Measurements from ENCODE around the gene HBA1. TPM values are rescaled to one million over a fixed set of nuclear protein-coding genes. Genes with fewer than 3 reads are reported as not detected.

The HBA1 gene
- total and polyA plus RNA-seq, 2 of the 8 experiments (the other 6 are each of a cell fraction or from before 2014, with no cell fraction given): 2.3 TPM

DNA sequence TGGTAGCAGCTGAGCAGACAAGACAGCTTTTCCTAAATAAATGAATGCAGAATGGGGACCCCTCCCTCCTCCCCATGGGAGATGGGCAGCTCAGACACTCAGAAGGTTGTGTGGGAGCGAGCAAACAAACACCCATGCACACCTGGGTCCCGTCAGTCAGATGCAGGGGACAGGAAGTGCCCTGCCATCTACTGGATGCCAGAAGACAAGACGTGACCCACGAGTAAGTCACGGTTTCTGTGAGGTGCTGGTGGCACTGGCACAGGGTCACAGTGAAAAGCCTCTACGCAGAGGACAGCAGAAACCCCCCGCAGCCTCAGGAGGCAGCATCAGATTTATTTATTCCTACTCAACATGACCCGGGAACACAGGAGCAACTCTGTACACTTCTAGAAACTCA, 12.2 kb downstream of the HBA1 start:
- Histone ChIP-seq H3K27ac (ENCODE audit: low read depth, low read length) (no peak overlapping the region), H3K23ac (ENCODE audit: insufficient read length) (no peak overlapping the region), H3K36me3 (ENCODE audit: control insufficient read depth in 2 of 4, insufficient read depth in 4 of 4, low read length in 3 of 4) (peaks cover 31 to 65% (median 54%) of the 10 kb centered on the region in 4 experiments; a peak in 7 of 8 replicates), H2BK20ac (ENCODE audit: low read length) (no peak overlapping the region), H2BK15ac (ENCODE audit: low read length) (no peak overlapping the region), H4K20me1 (replicated peaks in 1 of 2; ENCODE audit: control insufficient read depth in 1 of 2, insufficient read depth in 2 of 2, low read length in 2 of 2) (peaks cover 4 to 16% of the 10 kb centered on the region in 2 experiments), H3K9ac (replicated peaks in 1 of 4; ENCODE audit: extremely low read depth in 1 of 4, low read depth in 3 of 4, low read length in 3 of 4) (no peak overlapping the region), H3K23me2 (ENCODE audit: low read depth, low read length) (no peaks in the 10 kb centered on the region), H3K18ac (ENCODE audit: extremely low read depth, low read length) (no peak overlapping the region), H3K9me3 (ENCODE audit: insufficient read depth in 2 of 2, low read depth in 1 of 2, low read length in 1 of 2) (peaks cover 0 to 3% of the 10 kb centered on the region in 2 experiments; a peak in 1 of 4 replicates), H3K4me1 (replicated peaks in 1 of 4; ENCODE audit: control insufficient read depth in 3 of 4, insufficient read depth in 4 of 4, low read length in 3 of 4) (no peaks in the 10 kb centered on the region), H3K4me3 (ENCODE audit: extremely low read depth in 1 of 4, insufficient read depth in 2 of 4, low read depth in 3 of 4, low read length in 4 of 4) (no peak overlapping the region), H4K8ac (ENCODE audit: extremely low read depth, insufficient read depth, low read length) (no peak overlapping the region), H3K79me2 (ENCODE audit: control insufficient read depth in 1 of 2, insufficient read depth in 2 of 2, low read length in 2 of 2) (no peaks in the 10 kb centered on the region), H2AFZ (ENCODE audit: low read length) (no peak overlapping the region), H2BK5ac (ENCODE audit: low read depth, low read length) (no peak overlapping the region), H2BK120ac (replicated peaks; ENCODE audit: low read depth, low read length) (no peak overlapping the region), H3K79me1 (ENCODE audit: low read depth, low read length) (no peaks in the 10 kb centered on the region; the same call in 1 of the 2 replicates), H4K91ac (replicated peaks; ENCODE audit: insufficient read length, low read length) (no peak overlapping the region), H3K14ac (ENCODE audit: insufficient read length) (no peak overlapping the region), H3K56ac (replicated peaks; ENCODE audit: insufficient read length, low read depth, low read length) (no peak overlapping the region), H2AK5ac (ENCODE audit: low read depth, low read length) (no peak overlapping the region), H3K27me3 (replicated peaks in 1 of 4; ENCODE audit: control insufficient read depth in 3 of 4, extremely low read depth in 1 of 4, insufficient read depth in 3 of 4, low read length in 3 of 4) (no peaks in the 10 kb centered on the region), H2BK12ac (ENCODE audit: low read depth, low read length) (no peak overlapping the region), H3K4ac (replicated peaks; ENCODE audit: insufficient read length, low read depth, low read length) (no peak overlapping the region), H4K5ac (ENCODE audit: insufficient read length, low read depth, low read length) (no peak overlapping the region), H3K4me2 (ENCODE audit: insufficient read depth in 1 of 2, low read depth in 2 of 2, low read length in 2 of 2) (no peak overlapping the region)
- DNase-seq (ENCODE audit: low read depth in 1 of 2, low spot score in 2 of 2) (no peak), FAIRE-seq (no peak)
- POLR2A ChIA-PET (ENCODE audit: partially characterized antibody): interaction anchor here (0.8 to 34.3 kb wide), 4 partner anchors 10 to 37 kb away, joined by 3 to 348 read pairs (median 4); partner anchors contain the start of gene LUC7L
- 95% methylated on average over 8 of the region's 8 CpGs; no CpG with 5 or more reads in 1 of the 2 experiments for WGBS, 2 experiments (ENCODE audit: extremely low coverage in 1 of 2, insufficient coverage in 1 of 2, insufficient read length in 1 of 2, insufficient replicate concordance in 2 of 2, low coverage in 1 of 2, low lambda C conversion rate in 2 of 2, missing lambda C conversion rate in 1 of 2)
- TF ChIP-seq, protein P1, sequence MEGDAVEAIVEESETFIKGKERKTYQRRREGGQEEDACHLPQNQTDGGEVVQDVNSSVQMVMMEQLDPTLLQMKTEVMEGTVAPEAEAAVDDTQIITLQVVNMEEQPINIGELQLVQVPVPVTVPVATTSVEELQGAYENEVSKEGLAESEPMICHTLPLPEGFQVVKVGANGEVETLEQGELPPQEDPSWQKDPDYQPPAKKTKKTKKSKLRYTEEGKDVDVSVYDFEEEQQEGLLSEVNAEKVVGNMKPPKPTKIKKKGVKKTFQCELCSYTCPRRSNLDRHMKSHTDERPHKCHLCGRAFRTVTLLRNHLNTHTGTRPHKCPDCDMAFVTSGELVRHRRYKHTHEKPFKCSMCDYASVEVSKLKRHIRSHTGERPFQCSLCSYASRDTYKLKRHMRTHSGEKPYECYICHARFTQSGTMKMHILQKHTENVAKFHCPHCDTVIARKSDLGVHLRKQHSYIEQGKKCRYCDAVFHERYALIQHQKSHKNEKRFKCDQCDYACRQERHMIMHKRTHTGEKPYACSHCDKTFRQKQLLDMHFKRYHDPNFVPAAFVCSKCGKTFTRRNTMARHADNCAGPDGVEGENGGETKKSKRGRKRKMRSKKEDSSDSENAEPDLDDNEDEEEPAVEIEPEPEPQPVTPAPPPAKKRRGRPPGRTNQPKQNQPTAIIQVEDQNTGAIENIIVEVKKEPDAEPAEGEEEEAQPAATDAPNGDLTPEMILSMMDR (IDR thresholded peaks at IDR 0.05; ENCODE audit: control extremely low read depth in 1 of 3, insufficient read depth in 1 of 3, low read depth in 1 of 3, low read length in 3 of 3): peak; percentile 21 to 59 (median 58); a peak in 3 of 4 replicates
- no peak for TF ChIP-seq SIX5 (IDR thresholded peaks at IDR 0.05; ENCODE audit: low read depth, low read length)
- CTCF ChIA-PET (ENCODE audit: partially characterized antibody): interaction anchor here (0.8 to 2.8 kb wide), 9 partner anchors 9 to 299 kb away, joined by 3 to 10 read pairs (median 3); no protein-coding TSS in a partner anchor
